DMS114 treated with DMSO at 0.1 percent for 48 hours (cell line): ENCODE measurements around the gene GSS.
A peak's percentile ranks its signal among the peaks of the same experiment; 100 is the strongest.

Source experiments
- DNase-seq: peaks from one replicate; lab custom pipeline; 2025; ENCODE audit not compliant: unreplicated experiment; lab: John Stamatoyannopoulos, UW

The GSS gene

GRCh38 chr20:34955231-34956040 is at the start of gene GSS, which contains the start of gene MYH7B:
Gene GSS (minus strand): TSS chr20:34955806. CDS start chr20:34951852, 3,954 bp downstream.
Gene MYH7B (plus strand): TSS chr20:34955868. CDS start chr20:34978006, 22,138 bp downstream.
- peak; percentile 71 for DNase-seq

- no peak for DNase-seq
Measured at GRCh38 chr20:35004749-35005462, 49.3 kb upstream of the GSS start.

GRCh38 chr20:35004051-35004725 is 48.6 kb upstream of the GSS start:
- no peak for DNase-seq

GRCh38 chr20:35003211-35004031 is 47.8 kb upstream of the GSS start:
- DNase-seq = no peak

- no peak for DNase-seq
Measured at GRCh38 chr20:35002426-35003210, 47.0 kb upstream of the GSS start.

GRCh38 chr20:35001596-35002362 is 46.2 kb upstream of the GSS start:
- DNase-seq = no peak

- DNase-seq = no peak
Measured at GRCh38 chr20:35000922-35001595, 45.5 kb upstream of the GSS start.

- DNase-seq = no peak
Measured at GRCh38 chr20:35000311-35000921, 44.8 kb upstream of the GSS start.

GRCh38 chr20:34999782-35000181 is 44.2 kb upstream of the GSS start:
- DNase-seq = no peak

GRCh38 chr20:34999021-34999451 is 43.4 kb upstream of the GSS start:
- DNase-seq = no peak

- no peak for DNase-seq
Measured at GRCh38 chr20:34998331-34998950, 42.8 kb upstream of the GSS start.

- no peak for DNase-seq
Measured at GRCh38 chr20:34997774-34998173, 42.2 kb upstream of the GSS start.

- DNase-seq = no peak
Measured at GRCh38 chr20:34997131-34997561, 41.5 kb upstream of the GSS start.

GRCh38 chr20:34996243-34997028 is 40.8 kb upstream of the GSS start:
- no peak for DNase-seq

- no peak for DNase-seq
Measured at GRCh38 chr20:34995696-34996095, 40.1 kb upstream of the GSS start.

- DNase-seq = no peak
Measured at GRCh38 chr20:34995192-34995591, 39.6 kb upstream of the GSS start.
